CD14-positive monocyte (primary cell): ENCODE data around the gene USP24. TPM values are rescaled to one million over a fixed set of nuclear protein-coding genes. Genes with fewer than 3 reads are reported as not detected.

ENCODE experiments used
- DNase-seq, 3 donors: peaks; one replicate each; pipeline ENCODE4 v3.0.0-alpha.2; 2011 to 2022
- H2AFZ ChIP-seq: 2 replicates; pipeline ENCODE4 v1.6.0; 2012; ENCODE audit warnings: mild to moderate bottlenecking, low read depth, low read length, inconsistent platforms; ENCODE audit not compliant: insufficient read depth, poor library complexity, severe bottlenecking
- H3K27ac ChIP-seq, 2 donors: 1 replicate in 1 of 2; 2 replicates in 1 of 2; pipeline ENCODE4 v1.5.1; 2012 to 2013; ENCODE audit warnings: low read length in 2 of 2, control low read depth in 1 of 2, inconsistent platforms in 1 of 2, low read depth in 1 of 2, mild to moderate bottlenecking in 1 of 2
- H3K27me3 ChIP-seq, 2 donors: one replicate each; pipeline versions ENCODE4 v1.6.0 to v1.6.1; 2011 to 2013; ENCODE audit warnings: low read length in 2 of 2; ENCODE audit not compliant: control insufficient read depth in 2 of 2, insufficient read depth in 2 of 2
- H3K36me3 ChIP-seq, 2 donors: replicated peaks in 1 of 2; 1 replicate in 1 of 2; 2 replicates in 1 of 2; pipeline versions ENCODE4 v1.5.1 to v1.6.1; 2012 to 2013; ENCODE audit warnings: low read length in 2 of 2, control low read depth in 1 of 2, inconsistent platforms in 1 of 2, mild to moderate bottlenecking in 1 of 2; ENCODE audit not compliant: insufficient read depth in 2 of 2, control insufficient read depth in 1 of 2
- H3K4me1 ChIP-seq, 2 donors: 1 replicate in 1 of 2; 2 replicates in 1 of 2; pipeline versions ENCODE4 v1.5.1 to v1.6.1; 2012 to 2013; ENCODE audit warnings: low read length in 2 of 2, control low read depth in 1 of 2, inconsistent platforms in 1 of 2, mild to moderate bottlenecking in 1 of 2, moderate library complexity in 1 of 2; ENCODE audit not compliant: insufficient read depth in 2 of 2, control insufficient read depth in 1 of 2
- H3K4me2 ChIP-seq: replicated peaks from 2 replicates; pipeline ENCODE3; 2012; ENCODE audit warnings: low read length, moderate library complexity, mild to moderate bottlenecking; ENCODE audit not compliant: poor library complexity, severe bottlenecking; ENCODE audit errors: extremely low read depth
- H3K4me3 ChIP-seq, 3 experiments: fragments of 200-600 bp in 1 of 3; sonication (generic) in 1 of 3; replicated peaks in 1 of 3; 1 replicate in 2 of 3; 2 replicates in 1 of 3; pipeline ENCODE4 v1.5.1; 2011 to 2013; ENCODE audit warnings: low read length in 3 of 3, mild to moderate bottlenecking in 3 of 3, control low read depth in 2 of 3, low read depth in 2 of 3, inconsistent platforms in 1 of 3, moderate library complexity in 1 of 3
- H3K79me2 ChIP-seq: 2 replicates; pipeline ENCODE4 v1.6.0; 2012; ENCODE audit warnings: mild to moderate bottlenecking, control low read depth, inconsistent platforms, low read length, moderate library complexity; ENCODE audit not compliant: insufficient read depth
- H3K9ac ChIP-seq: 2 replicates; pipeline ENCODE4 v1.6.0; 2017; ENCODE audit warnings: low read length, mild to moderate bottlenecking; ENCODE audit not compliant: insufficient read depth, poor library complexity, severe bottlenecking
- H3K9me3 ChIP-seq, 2 donors: replicated peaks in 1 of 2; 1 replicate in 1 of 2; 2 replicates in 1 of 2; pipeline versions ENCODE4 v1.5.1 to v1.6.1; 2012 to 2013; ENCODE audit warnings: low read length in 2 of 2, control low read depth in 1 of 2; ENCODE audit not compliant: control insufficient read depth in 1 of 2, insufficient read depth in 1 of 2
- H4K20me1 ChIP-seq: 2 replicates; pipeline ENCODE4 v1.6.0; 2012; ENCODE audit warnings: mild to moderate bottlenecking, low read length, control low read depth, moderate library complexity; ENCODE audit not compliant: insufficient read depth
- H3K27ac Mint-ChIP-seq, 7 donors: one replicate each; pipeline ENCODE4 v1.8.0; 2020; ENCODE audit warnings: mild to moderate bottlenecking in 7 of 7, mixed read lengths in 7 of 7, moderate library complexity in 6 of 7, inconsistent platforms in 2 of 7
- H3K27me3 Mint-ChIP-seq, 3 donors: one replicate each; pipeline ENCODE4 v1.8.0; 2021 to 2022; ENCODE audit warnings: low read depth in 3 of 3, mild to moderate bottlenecking in 3 of 3, mixed read lengths in 3 of 3, moderate library complexity in 3 of 3, inconsistent platforms in 1 of 3
- H3K36me3 Mint-ChIP-seq, 2 donors: one replicate each; pipeline ENCODE4 v1.8.0; 2020; ENCODE audit warnings: mixed read lengths in 2 of 2, inconsistent platforms in 1 of 2, mild to moderate bottlenecking in 1 of 2
- H3K4me1 Mint-ChIP-seq: one replicate; pipeline ENCODE4 v1.8.0; 2020; ENCODE audit warnings: mild to moderate bottlenecking, mixed read lengths
- H3K4me3 Mint-ChIP-seq, 2 donors: one replicate each; pipeline ENCODE4 v1.8.0; 2020; ENCODE audit warnings: mild to moderate bottlenecking in 2 of 2, mixed read lengths in 2 of 2, moderate library complexity in 1 of 2
- H3K9me3 Mint-ChIP-seq, 7 donors: one replicate each; pipeline ENCODE4 v1.8.0; 2020 to 2022; ENCODE audit warnings: mixed read lengths in 7 of 7, mild to moderate bottlenecking in 6 of 7, moderate library complexity in 6 of 7, inconsistent platforms in 2 of 7
- WGBS: methylation state at CpG from one replicate; pipeline ENCODE4 v1.1.5; 2013; ENCODE audit warnings: missing lambda C conversion rate; ENCODE audit not compliant: insufficient coverage; 5-methylcytosine and 5-hydroxymethylcytosine counted together
- intact Hi-C, 2 donors: fragments of 100-400 bp; cut with micrococcal nuclease; formaldehyde crosslinking; loops; one replicate each; pipeline versions ENCODE4 v1.15.0 to v1.15.1; 2023
- polyA plus RNA-seq, 3 donors: library from polyadenylated mRNA; depleted of rRNA in 1 of 3; unstranded in 2 of 3; stranded (reverse) in 1 of 3; fragments of 300-500 nt in 2 of 3; fragments of >200 nt in 1 of 3; fragmentation: Illumina TruSeq in 2 of 3; gene quantifications; 1 replicate in 2 of 3; 2 replicates in 1 of 3; pipeline ENCODE4 v1.2.3, GENCODE V29; 2012 to 2021
- TF ChIP-seq, protein P1 (sequence below): fragments of 200-600 bp; IDR thresholded peaks from one replicate; pipeline ENCODE4 v1.8.0; 2022; ENCODE audit warnings: antibody characterized with exemption, mild to moderate bottlenecking

The USP24 gene
- polyA plus RNA-seq, 3 donors = 1.1 to 14.2 (median 2.1) TPM

DNA sequence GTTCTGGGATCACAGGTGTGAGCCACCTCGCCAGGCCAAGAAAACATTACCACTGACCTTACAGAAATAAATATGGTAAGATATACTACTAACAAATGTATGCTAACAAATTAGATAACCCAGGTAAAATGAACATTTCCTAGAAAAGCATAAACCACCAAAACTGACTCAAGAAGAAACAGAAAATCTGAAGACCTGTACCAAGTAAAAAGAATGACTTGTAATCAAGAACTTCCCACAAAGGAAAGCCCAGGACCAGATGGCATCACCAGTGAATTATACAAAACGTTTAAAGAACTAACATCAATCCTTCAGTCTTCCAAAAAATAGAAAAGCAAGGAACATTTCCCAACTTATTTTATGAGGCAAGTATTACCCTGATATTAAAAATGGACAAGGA is 29.3 kb downstream of the USP24 start:
- Histone ChIP-seq H3K9me3 (peaks cover 8 to 13% of the 10 kb centered on the region in 2 donors), H3K9ac (no peak overlapping the region), H4K20me1 (peaks cover 90% of the 10 kb centered on the region), H3K4me2 (no peak overlapping the region), H3K4me1 (no peaks in the 10 kb centered on the region), H3K4me3 (no peak overlapping the region), H3K79me2 (peaks cover 99% of the 10 kb centered on the region), H2AFZ (no peak overlapping the region), H3K27ac (no peak overlapping the region), H3K36me3 (peaks cover 0 to 8% of the 10 kb centered on the region in 2 donors), H3K27me3 (no peaks in the 10 kb centered on the region)
- H3K36me3 Mint-ChIP-seq = peaks cover 13 to 21% of the 10 kb centered on the region in 2 donors
- TF ChIP-seq, protein P1, sequence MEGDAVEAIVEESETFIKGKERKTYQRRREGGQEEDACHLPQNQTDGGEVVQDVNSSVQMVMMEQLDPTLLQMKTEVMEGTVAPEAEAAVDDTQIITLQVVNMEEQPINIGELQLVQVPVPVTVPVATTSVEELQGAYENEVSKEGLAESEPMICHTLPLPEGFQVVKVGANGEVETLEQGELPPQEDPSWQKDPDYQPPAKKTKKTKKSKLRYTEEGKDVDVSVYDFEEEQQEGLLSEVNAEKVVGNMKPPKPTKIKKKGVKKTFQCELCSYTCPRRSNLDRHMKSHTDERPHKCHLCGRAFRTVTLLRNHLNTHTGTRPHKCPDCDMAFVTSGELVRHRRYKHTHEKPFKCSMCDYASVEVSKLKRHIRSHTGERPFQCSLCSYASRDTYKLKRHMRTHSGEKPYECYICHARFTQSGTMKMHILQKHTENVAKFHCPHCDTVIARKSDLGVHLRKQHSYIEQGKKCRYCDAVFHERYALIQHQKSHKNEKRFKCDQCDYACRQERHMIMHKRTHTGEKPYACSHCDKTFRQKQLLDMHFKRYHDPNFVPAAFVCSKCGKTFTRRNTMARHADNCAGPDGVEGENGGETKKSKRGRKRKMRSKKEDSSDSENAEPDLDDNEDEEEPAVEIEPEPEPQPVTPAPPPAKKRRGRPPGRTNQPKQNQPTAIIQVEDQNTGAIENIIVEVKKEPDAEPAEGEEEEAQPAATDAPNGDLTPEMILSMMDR = no peak
- intact Hi-C loops = loop anchor here in 1 of 2 donors (10.0 kb wide), 1 partner anchor 89 kb away; no protein-coding TSS in a partner anchor
- H3K9me3 Mint-ChIP-seq = peaks cover 9 to 18% (median 10%) of the 10 kb centered on the region in 7 donors
- no peaks in the 10 kb centered on the region for H3K27me3 Mint-ChIP-seq
- WGBS = no CpG with 5 or more reads among the region's 2 CpGs
- DNase-seq = no peak
- no peak overlapping the region for H3K27ac Mint-ChIP-seq
- peaks cover 18% of the 10 kb centered on the region for H3K4me1 Mint-ChIP-seq
- H3K4me3 Mint-ChIP-seq = no peak overlapping the region

DNA sequence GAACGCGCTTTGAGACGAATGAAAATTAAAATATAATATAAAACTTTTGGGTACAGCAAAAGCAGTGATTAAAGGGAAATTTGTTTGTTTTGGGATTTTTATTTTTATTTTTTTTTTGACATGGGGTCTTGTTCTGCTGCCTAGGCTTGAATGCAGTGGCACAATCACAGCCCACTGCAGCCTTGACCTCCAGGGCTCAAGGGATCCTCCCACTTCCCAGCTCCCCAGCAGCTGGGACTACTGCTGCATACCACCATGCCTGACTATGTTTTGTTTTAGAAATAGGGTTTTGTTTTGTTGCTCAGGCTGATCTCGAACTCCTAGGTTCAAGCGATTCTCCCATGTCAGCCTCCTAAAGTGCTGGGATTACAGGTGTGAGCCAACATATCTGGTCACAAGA is 30.3 kb downstream of the USP24 start:
- Mint-ChIP-seq H3K27ac (no peak overlapping the region), H3K4me3 (no peak overlapping the region), H3K27me3 (no peaks in the 10 kb centered on the region), H3K9me3 (peaks cover 9 to 18% (median 10%) of the 10 kb centered on the region in 7 donors), H3K4me1 (peaks cover 24% of the 10 kb centered on the region), H3K36me3 (peaks cover 13 to 21% of the 10 kb centered on the region in 2 donors)
- DNase-seq = no peak
- no CpG with 5 or more reads among the region's 5 CpGs for WGBS
- no peak overlapping the region for H3K27ac ChIP-seq
- peaks cover 99% of the 10 kb centered on the region for H3K79me2 ChIP-seq
- no peak overlapping the region for H3K4me3 ChIP-seq
- peaks cover 8 to 13% of the 10 kb centered on the region in 2 donors for H3K9me3 ChIP-seq
- TF ChIP-seq, protein P1 = no peak
- H3K36me3 ChIP-seq = peaks cover 0 to 8% of the 10 kb centered on the region in 2 donors
- H3K4me1 ChIP-seq = peaks cover 0 to under 1% of the 10 kb centered on the region in 2 donors
- peaks cover 91% of the 10 kb centered on the region for H4K20me1 ChIP-seq
- no peaks in the 10 kb centered on the region for H3K27me3 ChIP-seq
- no peak overlapping the region for H3K9ac ChIP-seq
- no peak overlapping the region for H2AFZ ChIP-seq
- intact Hi-C loops = loop anchor here in 1 of 2 donors (10.0 kb wide), 1 partner anchor 90 kb away; no protein-coding TSS in a partner anchor
- no peak overlapping the region for H3K4me2 ChIP-seq
